Adrenal gland (tissue), 12 donors: Measurements from ENCODE around the gene BPIFB2. TPM values are rescaled to one million over a fixed set of nuclear protein-coding genes. Genes with fewer than 3 reads are reported as not detected.

Experiments used
- DNase-seq, 7 donors: peaks; one replicate each; pipeline ENCODE4 v3.0.0-alpha.2; 2019 to 2020
- H3K27ac ChIP-seq, 5 donors: fragments of 200-600 bp; sonication (generic) in 4 of 5; 1 replicate in 3 of 5; 2 replicates in 2 of 5; pipeline versions ENCODE4 v1.5.1 to v1.8.0; 2016 to 2020; ENCODE audit warnings: mild to moderate bottlenecking in 1 of 5
- H3K27me3 ChIP-seq: fragments of 200-600 bp; 2 replicates; pipeline ENCODE4 v1.8.0; 2021
- H3K36me3 ChIP-seq, 2 donors: fragments of 200-600 bp; replicated peaks in 1 of 2; 1 replicate in 1 of 2; 2 replicates in 1 of 2; pipeline versions ENCODE4 v1.5.1 to v1.8.0; 2018 to 2022
- H3K4me1 ChIP-seq, 2 donors: fragments of 200-600 bp; replicated peaks in 1 of 2; 1 replicate in 1 of 2; 2 replicates in 1 of 2; pipeline versions ENCODE4 v1.5.1 to v1.8.0; 2018 to 2021
- H3K4me3 ChIP-seq, 4 donors: fragments of 200-600 bp; sonication (generic) in 3 of 4; one replicate each; pipeline ENCODE4 v1.5.1; 2016 to 2018
- H3K9me3 ChIP-seq, 3 donors: fragments of 200-600 bp; sonication (generic) in 1 of 3; replicated peaks in 1 of 3; 1 replicate in 2 of 3; 2 replicates in 1 of 3; pipeline versions ENCODE4 v1.5.1 to v1.8.0; 2016 to 2021
- POLR2A ChIP-seq, 2 donors: fragments of 450-650 bp; IDR thresholded peaks; one replicate each; pipeline ENCODE4 v1.6.1; 2017; ENCODE audit warnings: antibody characterized with exemption in 2 of 2, mild to moderate bottlenecking in 2 of 2, moderate library complexity in 1 of 2
- WGBS, 4 donors: extraction: QIAGEN DNeasy Blood & Tissue Kit in 2 of 4; methylation state at CpG; one replicate each; pipeline versions ENCODE4 v1.1.5 to v1.1.7; 2013 to 2017; 5-methylcytosine and 5-hydroxymethylcytosine counted together
- intact Hi-C, 2 donors: fragments of 100-400 bp; cut with DNase I; formaldehyde crosslinking; loops; one replicate each; pipeline versions ENCODE4 v1.14.1 to v1.15.0; 2022 to 2023
- polyA plus RNA-seq, 3 donors: library from polyadenylated mRNA; stranded (reverse); fragments of 200-250 nt in 2 of 3; fragments of 350-450 nt in 1 of 3; fragmentation: Illumina TruSeq in 1 of 3; extraction: RNeasy Lipid Tissue Mini Kit (QIAGEN cat#74804) in 1 of 3; gene quantifications; one replicate each; pipeline ENCODE4 v1.2.3, GENCODE V29; 2013 to 2014
- total RNA-seq, 9 donors: library from RNA; depleted of rRNA in 4 of 9; stranded (reverse); fragments of >200 nt in 4 of 9; fragments of 120-200 nt in 1 of 9; fragmentation: NEBNext Ultra II Directional in 1 of 9; extraction: Animal tissue kit (Norgen Biotek cat#: 25700) in 1 of 9; gene quantifications; one replicate each; pipeline versions ENCODE4 v1.1.0 to v1.2.4, GENCODE V29; 2013 to 2023
- TF ChIP-seq, protein P1 (sequence below), 6 experiments: fragments of 450-650 bp in 4 of 6; fragments of 200-600 bp in 2 of 6; sonication (generic) in 1 of 6; IDR thresholded peaks; 1 replicate in 5 of 6; 2 replicates in 1 of 6; pipeline versions ENCODE4 v1.5.1 to v1.8.0; 2016 to 2021; ENCODE audit warnings: antibody characterized with exemption in 6 of 6, mild to moderate bottlenecking in 2 of 6, moderate library complexity in 1 of 6
- donor health status: healthy with polysubstance abuse.
- donor health status: Bipolar disorder and iron deficiency.
- donor health status: DM: yes; HTN: yes; CAD: no.
- donor health status: DM: no; HTN: no; CAD: no.
- donor health status: DM: no; HTN: no; CAD: no.
- donor health status: DM: yes; HTN: yes; CAD: no.

BPIFB2 gene
- total and polyA plus RNA-seq, 12 donors, result 0.15 TPM; not detected in 11

DNA sequence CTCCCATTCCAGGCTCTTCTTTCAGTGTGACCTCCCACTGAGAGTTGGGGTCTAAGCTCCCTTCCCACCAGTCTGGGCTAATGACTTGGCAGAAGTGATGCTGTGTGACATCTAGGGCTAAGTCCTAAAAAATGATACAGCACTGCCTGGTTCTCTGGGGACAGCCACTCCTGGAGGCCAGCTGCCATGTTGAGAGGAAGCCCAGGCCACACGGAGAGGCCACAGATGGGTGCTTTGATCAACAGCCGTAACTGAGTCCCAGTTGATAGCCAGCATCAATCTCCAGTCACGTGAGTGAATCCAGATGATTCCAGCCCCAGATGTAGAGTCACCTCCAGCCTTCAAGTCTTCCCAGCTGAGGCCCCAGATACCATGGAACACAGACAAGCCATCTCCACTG is 17.1 kb upstream of the BPIFB2 start:
- DNase-seq, result no peak
- no peaks in the 10 kb centered on the region for H3K4me1 ChIP-seq
- H3K4me3 ChIP-seq, result no peak overlapping the region
- 59 to 68% (median 65%) methylated on average over 3 of the region's 3 CpGs for WGBS, 4 donors
- TF ChIP-seq POLR2A (IDR thresholded peaks at IDR 0.05), result no peak
- TF ChIP-seq, protein P1, sequence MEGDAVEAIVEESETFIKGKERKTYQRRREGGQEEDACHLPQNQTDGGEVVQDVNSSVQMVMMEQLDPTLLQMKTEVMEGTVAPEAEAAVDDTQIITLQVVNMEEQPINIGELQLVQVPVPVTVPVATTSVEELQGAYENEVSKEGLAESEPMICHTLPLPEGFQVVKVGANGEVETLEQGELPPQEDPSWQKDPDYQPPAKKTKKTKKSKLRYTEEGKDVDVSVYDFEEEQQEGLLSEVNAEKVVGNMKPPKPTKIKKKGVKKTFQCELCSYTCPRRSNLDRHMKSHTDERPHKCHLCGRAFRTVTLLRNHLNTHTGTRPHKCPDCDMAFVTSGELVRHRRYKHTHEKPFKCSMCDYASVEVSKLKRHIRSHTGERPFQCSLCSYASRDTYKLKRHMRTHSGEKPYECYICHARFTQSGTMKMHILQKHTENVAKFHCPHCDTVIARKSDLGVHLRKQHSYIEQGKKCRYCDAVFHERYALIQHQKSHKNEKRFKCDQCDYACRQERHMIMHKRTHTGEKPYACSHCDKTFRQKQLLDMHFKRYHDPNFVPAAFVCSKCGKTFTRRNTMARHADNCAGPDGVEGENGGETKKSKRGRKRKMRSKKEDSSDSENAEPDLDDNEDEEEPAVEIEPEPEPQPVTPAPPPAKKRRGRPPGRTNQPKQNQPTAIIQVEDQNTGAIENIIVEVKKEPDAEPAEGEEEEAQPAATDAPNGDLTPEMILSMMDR (IDR thresholded peaks at IDR 0.05), result no peak
- intact Hi-C loops, result no loop called here
- no peak overlapping the region for H3K27ac ChIP-seq
- H3K9me3 ChIP-seq, result no peaks in the 10 kb centered on the region
- H3K27me3 ChIP-seq, result no peaks in the 10 kb centered on the region
- no peaks in the 10 kb centered on the region for H3K36me3 ChIP-seq

DNA sequence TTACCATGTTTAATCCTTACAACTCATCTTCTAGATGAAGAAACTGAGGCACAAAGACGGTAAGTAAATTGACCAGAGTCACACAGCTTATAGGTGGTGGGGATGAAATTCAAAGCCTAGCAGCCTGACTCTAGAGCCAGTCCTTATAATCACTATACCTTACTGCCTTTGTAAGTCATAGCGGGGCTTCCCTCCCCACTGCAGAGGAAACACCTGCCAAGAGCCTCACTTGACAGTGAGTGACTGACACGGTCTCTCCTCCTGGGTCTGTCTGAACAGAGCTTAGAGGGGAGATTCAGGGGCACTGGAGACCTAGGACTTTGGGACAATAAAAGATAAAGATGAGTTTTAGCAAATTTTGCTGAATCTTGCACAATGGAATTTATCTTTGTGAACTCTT is 16.1 kb upstream of the BPIFB2 start:
- TF ChIP-seq POLR2A (IDR thresholded peaks at IDR 0.05), result no peak
- TF ChIP-seq, protein P1 (IDR thresholded peaks at IDR 0.05), result no peak

DNA sequence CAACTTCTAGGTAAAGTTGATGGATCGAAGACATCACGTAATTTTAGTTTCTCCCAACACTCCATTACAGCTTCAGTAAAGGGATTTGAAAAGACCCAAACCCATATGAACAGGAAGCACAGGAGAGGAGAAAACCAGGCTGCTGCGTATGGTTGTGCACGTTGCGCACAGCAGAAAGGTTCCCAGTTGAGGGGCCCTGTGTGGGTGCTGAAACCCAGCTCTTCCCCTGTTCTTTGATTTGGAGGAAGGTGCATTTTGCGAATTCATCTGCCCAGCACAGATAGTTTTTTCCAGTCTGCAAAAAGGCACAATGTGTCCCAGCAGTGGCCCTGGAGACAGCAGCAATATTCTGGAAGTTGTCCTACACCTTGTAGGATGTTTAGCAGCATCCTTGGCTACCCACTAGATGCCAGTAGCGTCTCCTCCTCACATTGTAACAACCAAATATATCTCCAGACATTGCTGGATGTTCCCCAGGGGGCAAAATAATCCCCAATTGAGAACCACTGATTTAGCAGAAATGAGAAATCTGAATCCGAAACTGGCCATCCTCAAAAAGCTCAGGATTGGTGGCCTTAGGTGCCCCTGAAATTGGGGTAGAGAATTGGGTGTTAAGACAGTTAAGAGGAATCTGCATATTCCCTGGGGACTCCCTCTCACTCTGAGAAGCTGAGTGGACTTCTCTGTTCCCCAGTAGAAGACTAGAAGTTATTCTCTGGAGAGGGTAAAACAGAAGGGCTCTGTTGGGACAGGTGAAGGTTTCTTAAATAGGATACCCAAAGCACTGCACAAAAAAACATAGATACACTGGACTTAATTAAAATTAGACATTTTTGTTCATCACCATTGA is 15.5 kb upstream of the BPIFB2 start:
- Histone ChIP-seq H3K27me3 (no peaks in the 10 kb centered on the region), H3K27ac (no peak overlapping the region), H3K36me3 (no peaks in the 10 kb centered on the region), H3K9me3 (no peaks in the 10 kb centered on the region), H3K4me1 (no peaks in the 10 kb centered on the region), H3K4me3 (no peak overlapping the region)
- no peak for DNase-seq
- intact Hi-C loops, result no loop called here
- TF ChIP-seq POLR2A (IDR thresholded peaks at IDR 0.05), result no peak
- TF ChIP-seq, protein P1 (IDR thresholded peaks at IDR 0.05), result no peak
- 62 to 72% (median 72%) methylated on average over 7 to 8 of the region's 8 CpGs for WGBS, 4 donors

More for the DNA sequence above, 16.1 kb upstream of the BPIFB2 start:
- 49 to 63% (median 55%) methylated on average over 3 of the region's 3 CpGs for WGBS, 4 donors
- no peak for DNase-seq
- Histone ChIP-seq H3K4me3 (no peak overlapping the region), H3K9me3 (no peaks in the 10 kb centered on the region), H3K27ac (no peak overlapping the region), H3K4me1 (no peaks in the 10 kb centered on the region), H3K36me3 (no peaks in the 10 kb centered on the region), H3K27me3 (no peaks in the 10 kb centered on the region)
- intact Hi-C loops, result no loop called here

DNA sequence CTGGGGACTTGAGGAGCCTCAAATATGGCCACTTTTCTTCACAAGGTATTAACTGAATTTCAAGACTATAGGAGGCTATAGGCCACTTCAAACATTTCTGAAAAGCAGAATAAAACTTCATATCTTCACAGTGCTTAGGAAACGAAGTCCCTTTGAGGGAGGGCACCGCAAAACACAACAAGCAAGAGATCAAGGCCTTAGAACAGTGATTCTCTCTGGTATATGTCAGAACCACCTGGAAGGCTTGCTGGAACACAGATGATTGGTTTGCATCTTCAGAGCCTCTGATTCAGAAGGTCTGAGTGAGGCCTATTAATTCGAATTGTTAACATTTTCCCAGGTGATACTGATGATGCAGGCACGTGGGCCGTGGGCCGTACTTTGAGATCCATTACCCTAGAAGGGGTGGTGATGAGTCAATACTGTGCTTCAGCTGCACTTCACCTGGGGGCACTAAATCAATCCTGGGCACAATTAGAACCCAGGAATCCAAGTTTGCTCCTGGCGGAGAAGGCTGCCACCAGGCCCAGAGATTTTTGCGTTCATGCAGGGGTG is 13.9 kb upstream of the BPIFB2 start:
- H3K9me3 ChIP-seq, result no peaks in the 10 kb centered on the region
- 68 to 83% (median 75%) methylated on average over 7 to 8 of the region's 8 CpGs for WGBS, 4 donors
- no peaks in the 10 kb centered on the region for H3K4me1 ChIP-seq
- no peak overlapping the region for H3K27ac ChIP-seq
- H3K4me3 ChIP-seq, result no peak overlapping the region
- TF ChIP-seq, protein P1 (IDR thresholded peaks at IDR 0.05), result no peak
- no peak for TF ChIP-seq POLR2A (IDR thresholded peaks at IDR 0.05)
- intact Hi-C loops, result no loop called here
- H3K36me3 ChIP-seq, result no peaks in the 10 kb centered on the region
- DNase-seq, result no peak
- no peaks in the 10 kb centered on the region for H3K27me3 ChIP-seq
